Activated CD8-positive, alpha-beta memory T cell treated with anti-CD3 and anti-CD28 coated beads for 36 hours (primary cell): ENCODE measurements around the gene CLPTM1. TPM values are rescaled to one million over a fixed set of nuclear protein-coding genes. Genes with fewer than 3 reads are reported as not detected.

Experiments
- CTCF ChIA-PET: fragments of 350-600 bp; sonication (Branson Sonifier 250); formaldehyde crosslinking; loops from one replicate; lab custom pipeline; 2021; ENCODE audit warnings: antibody characterized with exemption; lab: Charles Lee
- POLR2A ChIA-PET: fragments of 350-600 bp; sonication (Branson Sonifier 250); formaldehyde crosslinking; loops from one replicate; lab custom pipeline; 2021; ENCODE audit warnings: antibody characterized with exemption; lab: Charles Lee
- total RNA-seq, 2 experiments: library from RNA; stranded (reverse); gene quantifications; one replicate each; pipeline ENCODE4 v1.2.3, GENCODE V29; 2021

Gene CLPTM1
- total RNA-seq, 2 experiments from 2014 or later, result 72.4 to 73.5 TPM

DNA sequence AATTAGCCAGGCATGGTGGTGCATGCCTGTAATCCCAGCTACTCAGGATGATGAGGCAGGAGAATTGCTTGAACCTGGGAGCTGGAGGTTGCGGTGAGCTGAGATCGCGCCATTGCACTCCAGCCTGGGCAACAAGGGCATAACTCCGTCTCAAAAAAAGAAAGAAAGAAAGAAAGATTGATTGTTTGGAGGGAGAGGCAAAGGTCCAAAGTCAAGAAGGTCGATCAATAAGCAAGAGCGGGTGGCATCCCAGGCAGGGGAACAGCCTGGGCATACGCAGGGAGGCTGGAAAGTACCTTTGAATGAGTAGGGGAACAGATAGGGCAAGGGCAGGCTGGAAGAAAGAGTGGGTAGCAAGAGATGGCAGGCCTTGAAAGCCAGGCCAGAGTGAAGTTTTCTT lies 25.1 kb upstream of the CLPTM1 start:
- ChIA-PET POLR2A (no interaction called here), CTCF (no interaction called here)

DNA sequence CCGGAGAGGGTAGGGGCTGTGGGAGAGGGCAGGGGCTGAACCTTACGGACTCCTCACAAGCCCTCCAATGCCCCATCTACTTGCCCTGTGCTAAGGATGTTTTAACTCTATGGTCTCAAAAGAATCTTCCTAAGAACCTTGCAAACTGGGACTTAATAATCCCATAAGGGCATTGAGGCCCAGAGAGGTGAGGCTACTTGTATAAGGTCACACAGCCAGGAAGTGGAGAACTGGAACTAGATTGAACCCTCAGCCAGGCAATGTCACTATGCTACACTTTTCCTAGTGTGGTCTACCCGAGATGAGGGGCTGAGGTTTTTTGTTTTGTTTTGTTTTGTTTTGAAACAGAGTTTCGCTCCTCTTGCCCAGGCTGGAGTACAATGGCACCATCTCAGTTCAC lies 23.6 kb upstream of the CLPTM1 start:
- POLR2A ChIA-PET, result no interaction called here

DNA sequence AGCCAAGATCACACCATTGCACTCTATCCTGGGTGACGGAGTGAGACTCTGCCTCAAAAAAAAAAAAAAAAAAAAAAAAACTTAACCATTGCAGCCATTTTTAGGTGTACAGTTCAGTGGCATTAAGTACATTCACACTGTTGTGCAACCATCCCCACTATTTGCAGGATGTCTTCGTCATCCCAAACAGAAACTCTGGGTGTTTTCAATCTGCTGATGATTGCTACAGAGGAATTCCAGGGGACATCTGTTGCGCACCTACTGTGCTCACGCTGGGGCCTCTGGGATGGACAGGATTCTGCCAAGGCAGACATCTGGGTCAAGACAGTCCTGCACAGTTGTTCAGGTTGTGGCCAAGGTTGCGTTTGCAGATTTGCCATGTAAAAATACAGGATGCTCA lies 15.5 kb upstream of the CLPTM1 start:
- POLR2A ChIA-PET, result no interaction called here
- CTCF ChIA-PET, result no interaction called here

More for the DNA sequence above, 23.6 kb upstream of the CLPTM1 start:
- CTCF ChIA-PET, result no interaction called here

DNA sequence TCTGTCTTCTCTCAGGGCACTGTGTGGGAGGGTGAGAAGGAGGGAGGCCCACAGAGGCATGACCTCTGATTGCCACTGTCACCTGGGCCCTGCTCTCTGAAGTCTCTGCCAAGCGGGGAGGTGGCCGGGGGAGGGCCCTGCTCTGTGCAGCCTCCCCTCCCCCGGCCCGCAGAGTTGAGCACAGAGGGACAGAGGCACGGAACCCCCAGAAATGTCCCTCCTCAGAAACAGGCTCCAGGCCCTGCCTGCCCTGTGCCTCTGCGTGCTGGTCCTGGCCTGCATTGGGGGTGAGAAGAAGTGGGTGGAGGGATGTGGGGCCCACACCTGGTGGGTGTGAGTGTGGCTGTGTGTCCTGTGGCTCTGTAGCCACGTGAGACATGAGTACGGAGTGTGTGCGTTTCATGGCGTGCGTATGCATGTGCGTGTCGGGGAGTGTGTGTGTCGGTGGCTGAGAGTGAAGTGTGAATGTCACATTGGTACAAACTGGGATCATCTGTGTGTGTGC lies 13.1 kb upstream of the CLPTM1 start, which contains the start of gene APOC4:
Gene APOC4 (plus strand): TSS at position 171 of the 505 bp plus-strand sequence. CDS start 41 bp downstream, at position 212.
- ChIA-PET CTCF (no interaction called here), POLR2A (no interaction called here)

DNA sequence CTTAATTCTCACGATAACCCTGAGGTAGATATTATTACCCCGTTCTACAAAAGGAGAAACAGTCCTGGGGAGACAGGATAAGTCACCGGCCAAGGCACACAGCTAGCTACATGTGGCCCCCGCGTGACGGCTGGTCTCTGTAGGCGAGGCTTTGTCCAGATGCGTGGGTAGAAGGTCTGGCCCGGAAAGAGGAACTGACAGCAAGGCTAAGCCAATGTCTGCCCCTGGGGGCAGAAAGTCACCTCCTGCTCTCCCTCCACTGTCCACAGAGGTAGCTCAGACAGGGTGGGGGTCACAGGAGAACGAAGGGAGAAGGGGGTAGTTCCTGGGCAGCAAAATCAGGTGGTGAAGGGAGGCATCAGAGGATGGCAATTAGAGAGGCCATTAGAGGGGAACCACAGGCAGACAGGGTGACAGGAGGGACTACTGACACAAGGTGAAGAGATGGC lies 11.4 kb upstream of the CLPTM1 start:
- ChIA-PET CTCF (no interaction called here), POLR2A (no interaction called here)

DNA sequence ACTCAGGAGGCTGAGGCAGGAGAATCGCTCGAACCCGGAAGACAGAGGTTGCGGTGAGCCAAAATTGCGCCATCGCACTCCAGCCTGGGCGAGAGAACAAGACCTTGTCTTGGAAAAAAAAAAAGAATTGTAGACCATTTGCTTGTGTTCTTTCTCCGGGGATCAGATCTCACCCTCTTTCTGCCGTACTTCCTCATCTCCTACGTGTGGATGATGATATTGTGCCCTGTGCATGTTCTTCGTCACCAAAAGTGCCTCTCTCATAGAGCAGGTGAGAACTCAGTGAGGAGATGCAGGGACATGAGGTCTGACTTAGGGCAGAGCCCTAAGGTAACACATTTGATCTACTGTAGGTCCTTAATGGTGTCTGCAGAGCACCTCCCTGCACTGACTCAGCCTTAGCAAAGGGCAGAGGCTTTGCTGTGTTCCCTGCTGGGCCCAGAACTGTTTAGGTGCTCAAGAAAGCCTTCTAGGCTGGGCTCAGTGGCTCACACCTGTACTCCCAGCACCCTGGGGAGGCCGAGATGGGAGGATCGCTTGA lies 8.1 kb upstream of the CLPTM1 start:
- ChIA-PET CTCF (no interaction called here), POLR2A (no interaction called here)

DNA sequence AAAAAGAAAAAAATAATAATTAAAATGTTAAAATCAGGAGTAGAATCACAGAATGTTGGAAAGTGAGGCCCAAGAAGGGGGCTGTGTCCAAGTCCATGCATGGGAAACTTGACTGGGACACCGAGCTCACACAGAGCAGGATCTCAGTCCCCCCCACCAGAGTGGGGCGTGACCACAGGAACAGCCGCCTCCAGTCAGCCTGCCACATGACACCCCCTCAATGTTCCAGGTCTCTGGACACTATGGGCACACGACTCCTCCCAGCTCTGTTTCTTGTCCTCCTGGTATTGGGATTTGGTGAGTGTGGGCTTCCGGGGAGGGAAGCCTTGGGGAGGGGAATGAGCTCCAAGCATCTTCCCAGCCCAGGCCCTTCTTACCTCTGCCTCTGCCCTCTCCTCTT lies 6.9 kb upstream of the CLPTM1 start:
- ChIA-PET CTCF (interaction anchor here (0.6 kb wide), 1 partner anchor 108 kb away, joined by 6 read pairs; no protein-coding TSS in a partner anchor), POLR2A (no interaction called here)

DNA sequence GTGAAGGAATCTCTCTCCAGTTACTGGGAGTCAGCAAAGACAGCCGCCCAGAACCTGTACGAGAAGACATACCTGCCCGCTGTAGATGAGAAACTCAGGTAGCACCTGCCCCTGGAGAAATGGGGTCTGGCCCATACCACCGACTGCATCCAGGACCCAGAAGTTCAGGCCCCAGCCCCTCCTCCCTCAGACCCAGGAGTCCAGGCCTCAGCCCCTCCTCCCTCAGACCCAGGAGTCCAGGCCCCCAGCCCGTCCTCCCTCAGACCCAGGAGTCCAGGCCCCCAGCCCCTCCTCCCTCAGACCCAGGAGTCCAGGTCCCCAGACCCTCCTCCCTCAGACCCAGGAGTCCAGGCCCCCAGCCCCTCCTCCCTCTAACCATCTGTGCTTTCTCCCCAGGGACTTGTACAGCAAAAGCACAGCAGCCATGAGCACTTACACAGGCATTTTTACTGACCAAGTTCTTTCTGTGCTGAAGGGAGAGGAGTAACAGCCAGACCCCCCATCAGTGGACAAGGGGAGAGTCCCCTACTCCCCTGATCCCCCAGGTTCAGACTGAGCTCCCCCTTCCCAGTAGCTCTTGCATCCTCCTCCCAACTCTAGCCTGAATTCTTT lies 6.3 kb upstream of the CLPTM1 start:
- ChIA-PET CTCF (no interaction called here), POLR2A (no interaction called here)

DNA sequence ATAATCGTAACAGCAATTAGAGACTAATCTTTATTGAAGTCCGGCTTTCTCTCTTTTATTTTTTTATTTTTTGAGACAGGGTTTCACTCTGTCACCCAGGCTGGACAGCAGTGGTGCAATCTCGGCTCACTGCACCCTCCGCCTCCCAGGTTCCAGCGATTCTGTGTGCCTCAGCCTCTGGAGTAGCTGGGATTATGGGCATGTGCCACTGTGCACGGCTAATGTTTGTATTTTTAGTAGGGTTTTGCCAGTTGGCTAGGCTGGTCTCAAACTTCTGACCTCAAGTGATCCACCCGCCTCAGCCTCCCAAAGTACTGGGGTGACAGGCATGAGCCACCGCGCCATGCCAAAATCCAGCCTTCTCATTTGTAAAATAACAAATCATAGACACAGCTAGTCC lies 5.6 kb upstream of the CLPTM1 start:
- ChIA-PET POLR2A (no interaction called here), CTCF (no interaction called here)

DNA sequence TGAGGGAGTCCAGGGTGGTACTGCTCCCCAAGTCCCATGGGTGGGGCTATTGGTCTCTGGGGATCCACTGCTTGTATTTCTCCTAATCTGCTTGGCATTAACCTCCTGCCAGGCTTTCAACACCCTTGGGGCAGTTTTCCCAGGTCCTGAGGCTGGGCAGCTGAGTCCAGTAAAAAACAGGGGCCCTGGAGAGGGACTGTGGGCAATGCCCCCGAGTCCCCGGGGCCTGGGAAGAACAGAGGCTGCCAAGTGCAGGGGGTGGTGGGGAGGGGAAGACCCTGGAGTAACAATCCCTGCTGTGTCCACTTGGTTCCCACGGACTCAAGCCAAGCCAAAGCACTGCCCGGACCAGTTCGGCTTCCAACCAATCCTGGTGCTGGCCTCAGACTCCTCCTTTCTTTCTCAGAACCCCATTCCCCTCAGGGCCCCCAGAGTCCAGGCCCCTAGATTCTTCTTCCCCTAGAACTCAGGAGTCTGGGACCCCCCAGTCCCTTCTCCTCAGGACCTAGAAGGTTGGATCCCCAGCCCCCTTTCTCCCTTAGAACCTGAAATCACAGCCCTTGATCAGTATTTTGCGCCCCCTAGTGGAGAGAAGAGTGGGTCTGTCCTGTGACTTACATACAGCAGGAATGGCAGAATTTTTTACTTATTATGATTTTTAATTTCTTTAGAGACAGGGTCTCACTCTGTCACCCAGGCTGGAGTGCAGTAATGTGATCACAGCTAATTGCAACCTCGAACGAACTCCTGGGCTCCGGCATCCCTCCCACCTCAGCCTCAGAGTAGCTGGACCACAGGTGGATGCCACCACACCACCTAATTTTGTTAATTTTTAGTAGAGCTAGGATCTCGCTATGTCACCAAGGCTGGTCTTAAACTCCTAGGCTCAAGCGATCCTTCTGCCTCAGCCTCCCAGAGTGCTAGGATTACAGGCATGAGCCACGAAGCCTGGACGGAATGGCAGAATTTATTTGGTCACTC lies 3.7 kb upstream of the CLPTM1 start:
- ChIA-PET POLR2A (interaction anchor here (0.6 kb wide), 1 partner anchor 56 kb away, joined by 5 read pairs; no protein-coding TSS in a partner anchor), CTCF (interaction anchor here (0.5 to 2.5 kb wide), 9 partner anchors 9 to 257 kb away, joined by 3 to 8 read pairs (median 4); partner anchors contain the start of genes APOE and GEMIN7)

DNA sequence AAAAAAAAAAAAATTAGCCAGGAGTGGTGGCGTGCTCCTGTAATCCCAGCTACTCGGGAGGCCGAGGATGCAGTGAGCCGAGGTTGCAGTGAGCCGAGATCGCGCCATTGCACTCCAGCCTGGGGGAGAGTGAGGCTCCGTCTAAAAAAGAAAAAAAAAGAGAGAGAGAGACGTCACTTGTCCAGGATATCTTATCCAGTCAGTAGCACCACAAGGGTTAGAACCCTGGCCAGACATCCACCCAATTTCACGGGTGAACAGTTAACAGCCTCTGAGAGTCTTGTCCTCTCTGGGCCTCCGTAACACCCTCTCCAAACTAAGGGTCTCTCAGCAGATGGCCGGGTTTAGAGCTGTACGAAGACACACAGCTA lies 917 bp upstream of the CLPTM1 start:
- POLR2A ChIA-PET, result interaction anchor here (0.5 kb wide), 1 partner anchor 310 kb away, joined by 3 read pairs; the partner anchor contains the start of gene PVR
- CTCF ChIA-PET, result interaction anchor here (0.6 to 0.9 kb wide), 2 partner anchors 44 to 63 kb away, joined by 3 read pairs; partner anchors contain the start of gene TOMM40

DNA sequence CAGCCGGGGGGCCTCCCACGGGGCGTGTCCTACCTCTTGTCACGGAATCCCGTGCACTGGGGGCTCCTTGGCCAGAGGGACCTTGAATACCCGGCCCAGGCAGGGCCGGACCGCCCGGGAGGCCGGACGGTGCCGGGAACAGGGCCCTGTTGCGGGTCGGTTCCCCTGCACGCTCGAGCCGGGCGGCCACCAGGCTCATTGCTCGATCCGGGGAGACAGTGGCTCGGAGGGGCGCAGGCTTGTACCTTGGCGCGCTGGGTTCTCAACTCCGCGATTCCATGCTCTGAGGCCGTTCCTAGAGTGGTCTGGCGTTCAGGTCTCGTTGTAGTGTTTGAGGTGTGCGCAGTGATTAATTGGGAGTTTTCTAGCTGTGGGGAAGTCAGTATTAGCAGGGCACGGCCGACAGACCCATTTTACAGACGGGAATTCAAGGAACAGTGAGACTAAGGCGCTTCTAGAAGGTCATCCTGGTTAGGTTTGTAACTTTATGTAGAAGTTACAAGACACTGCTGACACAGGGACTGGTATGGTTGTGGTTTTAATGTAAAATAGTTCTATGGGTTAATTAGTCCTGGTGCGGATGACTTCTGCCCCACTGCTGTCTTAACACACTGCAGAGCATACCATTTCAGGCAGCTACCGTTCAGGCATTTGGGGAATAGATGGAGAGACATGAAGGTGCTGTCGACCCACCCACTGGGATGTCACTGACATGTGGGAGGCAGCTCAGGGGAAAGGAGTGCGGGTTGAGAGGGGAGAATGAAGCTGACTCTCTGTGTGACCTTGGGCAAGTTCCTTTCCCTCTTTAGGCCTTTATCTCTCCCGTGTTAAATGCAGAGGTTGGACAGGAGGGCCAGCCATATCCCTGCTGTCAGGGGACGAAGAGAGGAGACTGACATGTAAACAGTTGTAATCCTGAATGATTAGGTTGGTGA lies 592 bp downstream of the CLPTM1 start:
- CTCF ChIA-PET, result interaction anchor here (0.6 to 1.1 kb wide), 2 partner anchors 133 to 483 kb away, joined by 3 read pairs; no protein-coding TSS in a partner anchor
- POLR2A ChIA-PET, result interaction anchor here (0.5 kb wide), 1 partner anchor 1452 kb away, joined by 3 read pairs; no protein-coding TSS in a partner anchor

DNA sequence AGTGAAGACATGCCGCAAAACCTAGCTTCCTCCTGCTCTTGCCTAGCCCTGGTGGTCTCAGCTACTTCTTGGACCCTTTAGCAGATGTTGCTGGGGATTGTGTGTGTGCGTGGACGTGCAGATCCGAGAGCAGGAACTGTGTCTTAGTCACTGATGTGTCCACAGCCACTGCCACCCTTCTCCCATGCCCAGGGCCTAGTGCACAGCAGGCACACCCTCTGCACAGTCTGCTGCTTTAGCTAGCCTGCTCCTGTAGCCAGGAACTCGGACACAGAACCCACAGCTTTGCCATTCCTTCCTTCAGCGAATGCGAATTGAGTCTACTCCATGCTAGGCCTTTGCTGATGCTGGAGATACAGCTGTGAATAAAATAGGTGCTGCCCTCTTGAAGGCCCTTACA lies 2.3 kb downstream of the CLPTM1 start:
- ChIA-PET CTCF (interaction anchor here (0.8 kb wide), 1 partner anchor 100 kb away, joined by 3 read pairs; no protein-coding TSS in a partner anchor), POLR2A (interaction anchor here (0.5 kb wide), 1 partner anchor 81 kb away, joined by 5 read pairs; the partner anchor contains the start of gene CLASRP)

DNA sequence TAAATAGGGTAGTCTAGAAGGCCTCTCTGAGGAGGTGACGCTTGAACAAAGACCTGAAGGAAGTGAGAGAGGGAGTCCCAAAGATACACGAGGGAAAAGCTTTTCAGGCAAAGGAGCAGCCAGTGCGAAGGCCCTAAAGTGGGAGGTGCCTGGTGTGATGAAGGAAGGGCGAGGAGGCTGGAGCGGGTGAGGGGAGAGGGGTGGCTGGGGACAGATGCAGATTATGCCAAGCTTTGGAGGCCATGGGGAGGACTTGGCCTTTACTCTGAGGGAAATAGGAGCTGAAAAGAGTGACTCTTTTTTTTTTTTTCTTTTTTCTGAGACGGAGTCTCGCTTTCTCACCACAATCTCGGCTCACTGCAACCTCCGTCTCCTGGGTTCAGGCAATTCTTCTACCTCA lies 2.9 kb downstream of the CLPTM1 start:
- POLR2A ChIA-PET, result no interaction called here
- CTCF ChIA-PET, result interaction anchor here (0.8 kb wide), 1 partner anchor 99 kb away, joined by 3 read pairs; no protein-coding TSS in a partner anchor

DNA sequence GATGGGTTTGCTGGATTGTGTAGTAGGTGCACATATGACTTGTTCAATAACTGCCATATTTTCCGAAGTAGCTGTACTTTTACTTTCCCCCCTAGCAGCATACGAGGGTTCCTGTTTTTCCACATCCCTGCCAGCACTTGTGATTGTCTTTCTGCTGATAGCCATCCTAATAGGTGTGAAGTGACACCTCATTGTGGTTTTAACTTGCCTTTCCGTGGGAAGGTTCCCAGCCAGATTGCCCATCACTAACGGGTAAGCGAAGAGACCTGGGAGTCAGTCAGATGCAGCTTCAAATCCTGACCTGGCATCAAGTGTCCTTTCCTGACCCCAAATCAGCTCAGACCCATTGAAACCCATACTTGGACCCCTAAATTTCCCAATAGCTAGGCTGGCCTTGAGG lies 4.5 kb downstream of the CLPTM1 start:
- POLR2A ChIA-PET, result no interaction called here
- CTCF ChIA-PET, result interaction anchor here (0.8 kb wide), 1 partner anchor 29 kb away, joined by 3 read pairs; no protein-coding TSS in a partner anchor

DNA sequence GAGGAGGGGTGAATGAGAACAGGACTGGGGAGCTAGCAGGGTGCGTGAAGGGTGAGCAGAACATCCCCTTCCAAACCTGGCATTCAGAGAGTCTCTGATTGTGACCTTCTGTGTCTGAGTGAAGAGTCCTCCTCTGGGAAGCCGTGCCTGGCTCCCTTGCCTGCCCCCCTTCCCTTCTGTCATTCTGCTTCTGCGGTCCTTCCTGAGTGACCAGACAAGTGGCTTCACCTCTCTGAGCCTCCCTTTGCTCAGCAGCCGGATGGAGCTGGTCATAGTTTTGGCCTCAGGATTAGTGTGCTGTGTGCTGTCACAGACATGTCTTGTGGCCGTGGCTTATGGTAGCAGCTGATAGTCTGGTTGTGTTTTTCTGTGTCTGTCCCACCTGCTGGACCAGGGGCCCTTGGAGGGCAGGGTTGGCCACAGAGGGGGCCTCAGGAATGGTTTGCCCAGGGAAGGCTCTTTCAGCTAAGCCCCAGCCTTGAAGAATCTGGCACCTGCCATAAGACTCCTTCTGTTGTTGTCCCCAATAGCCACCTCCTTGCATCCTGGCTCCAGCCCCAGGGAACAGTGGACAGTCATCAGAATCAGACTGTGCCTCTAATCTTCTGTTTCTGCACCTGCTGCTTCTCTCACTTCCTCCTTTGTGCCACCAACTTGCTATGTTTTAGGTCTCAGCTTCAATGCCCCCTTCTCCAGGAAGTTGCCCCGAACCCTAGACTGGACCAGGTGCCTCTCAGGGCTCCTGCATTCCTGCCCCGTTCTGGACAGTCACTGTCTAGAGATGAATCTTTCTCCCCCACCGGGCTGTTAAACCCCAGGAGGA lies 5.9 kb downstream of the CLPTM1 start:
- POLR2A ChIA-PET, result no interaction called here

DNA sequence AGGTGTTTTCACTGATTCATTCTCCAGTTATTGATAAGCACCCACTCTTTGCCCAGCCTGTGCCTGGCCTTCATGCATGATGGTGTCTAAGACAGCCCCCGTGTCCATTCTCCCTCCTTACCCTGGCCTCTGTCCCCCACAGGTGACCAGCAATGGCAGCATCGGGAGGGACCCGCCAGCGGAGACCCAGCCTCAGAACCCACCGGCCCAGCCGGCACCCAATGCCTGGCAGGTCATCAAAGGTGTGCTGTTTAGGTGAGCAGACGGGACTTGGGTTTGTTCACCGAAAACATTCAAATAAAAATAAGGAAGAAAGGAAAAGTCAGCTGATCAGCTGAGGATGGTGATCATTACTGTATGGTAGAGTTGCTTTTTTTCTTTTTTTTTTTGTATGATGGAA lies 6.6 kb downstream of the CLPTM1 start:
- CTCF ChIA-PET, result no interaction called here
- POLR2A ChIA-PET, result no interaction called here

More for the DNA sequence above, 5.9 kb downstream of the CLPTM1 start:
- CTCF ChIA-PET, result interaction anchor here (1.1 kb wide), 1 partner anchor 9 kb away, joined by 3 read pairs; no protein-coding TSS in a partner anchor
